HepG2 (cell line): ENCODE measurements around the gene CYSLTR2.

Experiments
- CSRNP1 ChIP-seq: sonication (generic); formaldehyde crosslinking; IDR thresholded peaks from 2 replicates; pipeline ENCODE4 v1.8.1; 2023; ENCODE audit warnings: mild to moderate bottlenecking, missing genetic modification reagents
- CTCF ChIP-seq: sonication (generic); formaldehyde crosslinking; IDR thresholded peaks from 2 replicates; pipeline ENCODE4 v1.5.0; 2020; ENCODE audit warnings: mild to moderate bottlenecking, missing genetic modification reagents, moderate library complexity
- FOXK2 ChIP-seq: fragments of 450-650 bp; IDR thresholded peaks from 2 replicates; pipeline ENCODE4 v1.6.1; 2016
- MYC ChIP-seq: sonication (generic); formaldehyde crosslinking; IDR thresholded peaks from 2 replicates; pipeline ENCODE4 v1.9.0; 2021; ENCODE audit warnings: missing genetic modification reagents, borderline replicate concordance
- PLRG1 ChIP-seq: fragments of 450-650 bp; conservative IDR thresholded peaks from 2 replicates; pipeline ENCODE4 v1.6.1; 2016
- TBL1XR1 ChIP-seq: fragments of 150-350 bp; IDR thresholded peaks from 2 replicates; pipeline ENCODE4 v1.6.1; 2014; ENCODE audit warnings: borderline replicate concordance, low read length; ENCODE audit not compliant: partially characterized antibody
- ZBTB42 ChIP-seq: sonication (generic); formaldehyde crosslinking; IDR thresholded peaks from 2 replicates; pipeline ENCODE4 v1.5.0; 2020; ENCODE audit warnings: mild to moderate bottlenecking, missing genetic modification reagents
- ZNF282 ChIP-seq: fragments of 450-650 bp; IDR thresholded peaks from 2 replicates; pipeline ENCODE4 v1.6.1; 2018; ENCODE audit not compliant: partially characterized antibody
- ZNF33B ChIP-seq: sonication (generic); formaldehyde crosslinking; IDR thresholded peaks from 2 replicates; pipeline ENCODE4 v1.5.1; 2020; ENCODE audit warnings: mild to moderate bottlenecking, missing genetic modification reagents

- TF ChIP-seq FOXK2 (no peak), ZBTB42 (CRISPR knock-in tag) (no peak), CTCF (CRISPR knock-in tag) (no peak), ZNF33B (CRISPR knock-in tag) (no peak), CSRNP1 (CRISPR knock-in tag) (no peak), MYC (CRISPR knock-in tag) (no peak), PLRG1 (no peak), ZNF282 (no peak), TBL1XR1 (no peak)
Observed at GRCh38 chr13:48682436-48682835, 28.7 kb downstream of the CYSLTR2 start.
